GM12878 (cell line): Measurements from ENCODE around the gene ARPC1B. TPM values are rescaled to one million over a fixed set of nuclear protein-coding genes. Genes with fewer than 3 reads are reported as not detected.

ENCODE experiments used
- ATAC-seq: fragments of 200-7000 bp; cut with Tn5 transposase; 3 replicates; pipeline ENCODE4 v1.9.1; 2020; ENCODE audit warnings: mild to moderate bottlenecking, moderate library complexity
- BruUV-seq: library from RNA; stranded (reverse); fragments of 400-500 nt; replicated peaks from 2 replicates; lab custom pipeline; 2021; lab: Mats Ljungman, UMichigan
- CTCF ChIA-PET: fragments of 300-600 bp; sonication (Branson Sonifier 250); formaldehyde crosslinking; extraction: SDS; loops from one replicate; lab custom pipeline; 2021; ENCODE audit warnings: inconsistent platforms; lab: Yijun Ruan, JAX
- POLR2A ChIA-PET: fragments of 350-600 bp; formaldehyde crosslinking; extraction: SDS; loops from one replicate; lab custom pipeline; 2021; ENCODE audit warnings: inconsistent platforms; lab: Charles Lee
- RAD21 ChIA-PET: fragments of 300-600 bp; sonication (Branson Sonifier 250); formaldehyde crosslinking; loops from one replicate; lab custom pipeline; 2023; ENCODE audit warnings: antibody characterized with exemption; ENCODE audit not compliant: unreplicated experiment; lab: Charles Lee
- SMC1A ChIA-PET: fragments of 300-600 bp; sonication (Branson Sonifier 250); formaldehyde crosslinking; loops from one replicate; lab custom pipeline; 2023; ENCODE audit not compliant: unreplicated experiment, uncharacterized antibody; lab: Charles Lee
- DNase-seq: peaks from one replicate; pipeline ENCODE4 v3.0.0-alpha.2; 2011; ENCODE audit warnings: low read depth, low spot score
- FAIRE-seq: peaks from 3 replicates; lab custom pipeline; 2011; peaks lifted over from hg19 to GRCh38; lab: Jason Lieb, UNC
- H2AFZ ChIP-seq: 2 replicates; pipeline ENCODE4 v1.6.0; 2011; ENCODE audit warnings: low read depth, low read length, control low read depth; ENCODE audit not compliant: control insufficient read depth
- H3K27ac ChIP-seq: 2 replicates; pipeline ENCODE4 v1.5.1; 2011; ENCODE audit warnings: control low read depth; ENCODE audit not compliant: control insufficient read depth, insufficient read depth
- H3K27me3 ChIP-seq, 2 experiments: replicated peaks in 1 of 2; 2 replicates each; pipeline versions ENCODE4 v1.6.0 to v1.6.1; 2011; ENCODE audit warnings: low read length in 1 of 2; ENCODE audit not compliant: control insufficient read depth in 2 of 2, insufficient read depth in 2 of 2
- H3K36me3 ChIP-seq, 2 experiments: 2 replicates each; pipeline ENCODE4 v1.5.1; 2011; ENCODE audit warnings: low read length in 1 of 2; ENCODE audit not compliant: control insufficient read depth in 2 of 2, insufficient read depth in 2 of 2
- H3K4me1 ChIP-seq: 2 replicates; pipeline ENCODE4 v1.6.1; 2011; ENCODE audit warnings: mild to moderate bottlenecking, low read length, moderate library complexity, mixed read lengths; ENCODE audit not compliant: control insufficient read depth, insufficient read depth
- H3K4me2 ChIP-seq: 2 replicates; pipeline ENCODE4 v1.6.0; 2011; ENCODE audit warnings: control low read depth; ENCODE audit not compliant: control insufficient read depth, insufficient read depth
- H3K4me3 ChIP-seq: fragments of 200-600 bp; sonication (generic); 2 replicates; pipeline ENCODE4 v1.5.1; 2016
- H3K79me2 ChIP-seq: 2 replicates; pipeline ENCODE4 v1.6.0; 2011; ENCODE audit warnings: low read length; ENCODE audit not compliant: control insufficient read depth, insufficient read depth
- H3K9ac ChIP-seq: 2 replicates; pipeline ENCODE4 v1.8.0; 2011; ENCODE audit warnings: low read length, control low read depth, mixed read lengths; ENCODE audit not compliant: control insufficient read depth, insufficient read depth
- H3K9me3 ChIP-seq: replicated peaks from 3 replicates; pipeline ENCODE4 v1.5.1; 2011; ENCODE audit warnings: mild to moderate bottlenecking, low read length; ENCODE audit not compliant: control insufficient read depth, insufficient read depth
- H4K20me1 ChIP-seq: 2 replicates; pipeline ENCODE4 v1.6.0; 2011; ENCODE audit not compliant: control insufficient read depth, insufficient read depth
- NBN ChIP-seq: fragments of 450-650 bp; IDR thresholded peaks from 2 replicates; pipeline ENCODE4 v1.6.1; 2016
- NFXL1 ChIP-seq: fragments of 450-650 bp; IDR thresholded peaks from 2 replicates; pipeline ENCODE4 v1.6.1; 2017; ENCODE audit warnings: antibody characterized with exemption, mild to moderate bottlenecking, borderline replicate concordance
- PBX3 ChIP-seq: IDR thresholded peaks from 2 replicates; pipeline ENCODE4 v1.6.1; 2011; ENCODE audit warnings: mild to moderate bottlenecking, low read depth, low read length, moderate library complexity; ENCODE audit not compliant: insufficient replicate concordance
- POLR2A ChIP-seq: IDR thresholded peaks from 2 replicates; pipeline ENCODE4 v1.6.1; 2011; ENCODE audit warnings: low read depth, mild to moderate bottlenecking, low read length
- RFX5 ChIP-seq: IDR thresholded peaks from 2 replicates; pipeline ENCODE4 v1.6.1; 2011; ENCODE audit warnings: low read depth, low read length, improper control_type of control experiment
- SPI1 ChIP-seq: IDR thresholded peaks from 2 replicates; pipeline ENCODE4 v1.6.1; 2011; ENCODE audit warnings: low read depth, mild to moderate bottlenecking, low read length, moderate library complexity, borderline replicate concordance; ENCODE audit not compliant: insufficient read depth
- WGBS: methylation state at CpG from one replicate; pipeline ENCODE4 v1.1.6; 2016; ENCODE audit warnings: low lambda C conversion rate; ENCODE audit not compliant: insufficient replicate concordance, insufficient coverage; ENCODE audit errors: missing lambda C conversion rate; 5-methylcytosine and 5-hydroxymethylcytosine counted together
- in situ Hi-C: fragments of 300-500 bp; cut with MboI; formaldehyde crosslinking; loops from 9 replicates; pipeline ENCODE4 v1.14.3; 2018; ENCODE audit warnings: mixed read lengths
- intact Hi-C: fragments of 100-400 bp; cut with micrococcal nuclease; formaldehyde crosslinking; loops from one replicate; pipeline ENCODE4 v1.14.2; 2022; ENCODE audit not compliant: unreplicated experiment
- polyA plus RNA-seq, 11 experiments: library from polyadenylated mRNA; depleted of rRNA in 4 of 11; unstranded in 6 of 11; stranded (reverse) in 5 of 11; fragments of >200 nt; fragmentation: Nextera tagmentation in 4 of 11; fragmentation: Illumina TruSeq in 1 of 11; extraction: Ambion mirVana in 4 of 11; extraction: Trizol in 1 of 11; gene quantifications; 1 replicate in 1 of 11; 2 replicates in 10 of 11; pipeline versions ENCODE4 v1.2.1 to v1.2.3, GENCODE V29; 2011 to 2016; ENCODE audit warnings: inconsistent platforms in 2 of 11, missing spikeins in 2 of 11, low read depth in 1 of 11
- total RNA-seq, 4 experiments: library from RNA; depleted of rRNA in 3 of 4; stranded (reverse); fragments of >200 nt in 3 of 4; fragmentation: Illumina TruSeq in 1 of 4; extraction: Trizol in 1 of 4; gene quantifications; 2 replicates each; pipeline versions ENCODE4 v1.2.1 to v1.2.3, GENCODE V29; 2013 to 2021
- TF ChIP-seq, protein P1 (sequence below): IDR thresholded peaks from 2 replicates; pipeline ENCODE4 v1.6.1; 2011; ENCODE audit warnings: low read depth, mild to moderate bottlenecking, low read length, moderate library complexity, borderline replicate concordance; ENCODE audit errors: extremely low read depth
- TF ChIP-seq, protein P2 (sequence below): IDR thresholded peaks from 2 replicates; pipeline ENCODE4 v1.6.1; 2011; ENCODE audit warnings: borderline replicate concordance, low read depth, mild to moderate bottlenecking, moderate library complexity, mixed read lengths, low read length; ENCODE audit not compliant: insufficient read depth; ENCODE audit errors: extremely low read length

Gene ARPC1B
- total and polyA plus RNA-seq, 10 of the 15 experiments (the other 5 are each of a cell fraction or from before 2014, with no cell fraction given) = 14.1 to 762 (median 387) TPM

DNA sequence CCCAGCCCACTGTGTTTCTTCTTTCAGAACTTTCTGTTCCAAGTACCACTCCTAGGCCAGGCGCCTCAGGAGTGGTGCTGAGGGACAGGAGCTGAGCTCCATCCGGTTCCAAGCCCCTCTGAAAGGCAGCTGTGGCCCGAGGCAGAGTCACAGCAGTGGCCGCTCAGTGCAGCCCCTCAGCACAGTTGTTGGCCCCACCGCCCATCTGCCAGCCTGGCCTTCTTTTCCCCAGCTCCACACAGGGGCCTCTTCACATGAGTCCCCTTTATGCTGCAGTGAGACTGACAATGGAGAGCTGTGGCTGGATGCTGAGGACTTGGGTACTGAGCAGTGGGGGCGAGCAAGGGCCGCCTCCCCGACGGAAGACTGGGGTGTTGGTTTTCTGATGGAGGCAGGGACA is 43.7 kb downstream of the ARPC1B start:
- 97% methylated on average over 9 of the region's 9 CpGs for WGBS
- Histone ChIP-seq H2AFZ (no peak overlapping the region), H3K4me1 (no peaks in the 10 kb centered on the region), H3K36me3 (peaks cover 23 to 24% of the 10 kb centered on the region in 2 experiments), H3K27me3 (no peaks in the 10 kb centered on the region), H3K4me2 (no peak overlapping the region), H3K9me3 (no peaks in the 10 kb centered on the region), H4K20me1 (no peaks in the 10 kb centered on the region), H3K9ac (no peak overlapping the region), H3K4me3 (no peak overlapping the region), H3K79me2 (no peaks in the 10 kb centered on the region), H3K27ac (no peak overlapping the region)
- FAIRE-seq (no peak), ATAC-seq (no peak; the same call in 2 of the 3 replicates), DNase-seq (no peak)
- no TSS peak for BruUV-seq
- ChIA-PET CTCF (no interaction called here), RAD21 (no interaction called here), POLR2A (no interaction called here), SMC1A (no interaction called here)
- no peak for TF ChIP-seq SPI1
- peak; percentile 56 for TF ChIP-seq POLR2A
- intact Hi-C loops (no loop called here), in situ Hi-C loops (no loop called here)

- 95% methylated on average over 20 of the region's 29 CpGs for WGBS
- DNase-seq (no peak), ATAC-seq (no peak), FAIRE-seq (no peak)
- in situ Hi-C loops (no loop called here), intact Hi-C loops (no loop called here)
- peaks cover 19 to 30% of the 10 kb centered on the region in 2 experiments for H3K36me3 ChIP-seq
- SMC1A ChIA-PET = interaction anchor here (1.5 kb wide), 1 partner anchor 16 kb away, joined by 4 read pairs; no protein-coding TSS in a partner anchor
- H3K4me1 ChIP-seq = no peaks in the 10 kb centered on the region
- no peaks in the 10 kb centered on the region for H4K20me1 ChIP-seq
- no peak overlapping the region for H3K27ac ChIP-seq
- H3K79me2 ChIP-seq = no peaks in the 10 kb centered on the region
- H3K9ac ChIP-seq = no peak overlapping the region
- RAD21 ChIA-PET = no interaction called here
- H2AFZ ChIP-seq = no peak overlapping the region
- CTCF ChIA-PET = interaction anchor here (1.0 to 1.4 kb wide), 2 partner anchors 10 to 55 kb away, joined by 3 read pairs; partner anchors contain the start of gene BUD31
- no peaks in the 10 kb centered on the region for H3K27me3 ChIP-seq
- no TSS peak for BruUV-seq
- POLR2A ChIA-PET = interaction anchor here (0.5 to 1.7 kb wide), 3 partner anchors 10 to 92 kb away, joined by 3 to 7 read pairs (median 3); partner anchors contain the start of gene BUD31
- H3K4me3 ChIP-seq = no peak overlapping the region
- no peaks in the 10 kb centered on the region for H3K9me3 ChIP-seq
- H3K4me2 ChIP-seq = no peak overlapping the region
- TF ChIP-seq, protein P1, sequence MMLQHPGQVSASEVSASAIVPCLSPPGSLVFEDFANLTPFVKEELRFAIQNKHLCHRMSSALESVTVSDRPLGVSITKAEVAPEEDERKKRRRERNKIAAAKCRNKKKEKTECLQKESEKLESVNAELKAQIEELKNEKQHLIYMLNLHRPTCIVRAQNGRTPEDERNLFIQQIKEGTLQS = no peak
- no peak for TF ChIP-seq NBN
- TF ChIP-seq, protein P2, sequence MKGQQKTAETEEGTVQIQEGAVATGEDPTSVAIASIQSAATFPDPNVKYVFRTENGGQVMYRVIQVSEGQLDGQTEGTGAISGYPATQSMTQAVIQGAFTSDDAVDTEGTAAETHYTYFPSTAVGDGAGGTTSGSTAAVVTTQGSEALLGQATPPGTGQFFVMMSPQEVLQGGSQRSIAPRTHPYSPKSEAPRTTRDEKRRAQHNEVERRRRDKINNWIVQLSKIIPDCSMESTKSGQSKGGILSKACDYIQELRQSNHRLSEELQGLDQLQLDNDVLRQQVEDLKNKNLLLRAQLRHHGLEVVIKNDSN = no peak
- TF ChIP-seq PBX3 = no peak
- no peak for TF ChIP-seq NFXL1
- TF ChIP-seq RFX5 = no peak
- TF ChIP-seq POLR2A = peak; percentile 64
Observed at GRCh38 chr7:99419323-99420021, 44.9 kb downstream of the ARPC1B start.
